IMR-90 (cell line): Measurements from ENCODE around the gene CDK10. TPM values are rescaled to one million over a fixed set of nuclear protein-coding genes. Genes with fewer than 3 reads are reported as not detected.

ENCODE experiments used
- ATAC-seq: fragments of 200-7000 bp; cut with Tn5 transposase; 2 replicates; pipeline ENCODE4 v1.9.1; 2020; ENCODE audit warnings: low read depth, mild to moderate bottlenecking, moderate library complexity
- BruUV-seq: library from RNA; stranded (reverse); fragments of 400-500 nt; replicated peaks from 2 replicates; lab custom pipeline; 2021; lab: Mats Ljungman, UMichigan
- CTCF ChIA-PET: fragments of 300-600 bp; formaldehyde crosslinking; extraction: SDS; loops from one replicate; lab custom pipeline; 2021; ENCODE audit warnings: antibody characterized with exemption; lab: Yijun Ruan, JAX
- POLR2A ChIA-PET: fragments of 300-600 bp; sonication (Branson Sonifier 250); formaldehyde crosslinking; loops from one replicate; lab custom pipeline; 2022; ENCODE audit warnings: antibody characterized with exemption; ENCODE audit not compliant: unreplicated experiment; lab: Charles Lee
- DNase-seq: peaks from one replicate; pipeline ENCODE4 v3.0.0; 2013
- H2AFZ ChIP-seq: replicated peaks from 2 replicates; pipeline ENCODE3; 2013; ENCODE audit warnings: low read length, mild to moderate bottlenecking; ENCODE audit not compliant: poor library complexity
- H2AK5ac ChIP-seq: 2 replicates; pipeline ENCODE4 v1.6.1; 2013; ENCODE audit warnings: low read depth, low read length, inconsistent platforms
- H2AK9ac ChIP-seq: replicated peaks from 2 replicates; pipeline ENCODE3; 2013; ENCODE audit warnings: mild to moderate bottlenecking, low read depth, low read length, moderate library complexity; ENCODE audit not compliant: poor library complexity
- H2BK120ac ChIP-seq: 2 replicates; pipeline ENCODE4 v1.6.1; 2013; ENCODE audit warnings: low read depth, low read length, inconsistent platforms
- H2BK15ac ChIP-seq: 3 replicates; pipeline ENCODE4 v1.6.1; 2013; ENCODE audit warnings: low read depth, low read length, inconsistent platforms
- H2BK20ac ChIP-seq: 2 replicates; pipeline ENCODE4 v1.6.1; 2013; ENCODE audit warnings: low read depth, mild to moderate bottlenecking, inconsistent platforms, low read length, moderate library complexity
- H2BK5ac ChIP-seq: 2 replicates; pipeline ENCODE4 v1.6.1; 2013; ENCODE audit warnings: mild to moderate bottlenecking, low read depth, low read length, inconsistent platforms; ENCODE audit not compliant: poor library complexity, severe bottlenecking
- H3K14ac ChIP-seq: replicated peaks from 2 replicates; pipeline ENCODE4 v1.6.1; 2013; ENCODE audit warnings: low read depth, low read length, inconsistent platforms
- H3K18ac ChIP-seq: 2 replicates; pipeline ENCODE4 v1.6.1; 2013; ENCODE audit warnings: low read depth, low read length, control low read depth
- H3K23ac ChIP-seq: 2 replicates; pipeline ENCODE4 v1.6.1; 2013; ENCODE audit warnings: low read depth, low read length, inconsistent platforms
- H3K27ac ChIP-seq: 2 replicates; pipeline ENCODE4 v1.5.1; 2013; ENCODE audit warnings: mild to moderate bottlenecking, control low read depth, low read length; ENCODE audit not compliant: insufficient read depth
- H3K27me3 ChIP-seq: 2 replicates; pipeline ENCODE4 v1.6.1; 2013; ENCODE audit warnings: low read length; ENCODE audit not compliant: control insufficient read depth, insufficient read depth
- H3K36me3 ChIP-seq: 2 replicates; pipeline ENCODE4 v1.6.1; 2013; ENCODE audit warnings: low read length, mixed read lengths; ENCODE audit not compliant: control insufficient read depth, insufficient read depth
- H3K4ac ChIP-seq: 2 replicates; pipeline ENCODE4 v1.6.1; 2013; ENCODE audit warnings: low read depth, low read length, inconsistent platforms
- H3K4me1 ChIP-seq: 2 replicates; pipeline ENCODE4 v1.6.1; 2013; ENCODE audit warnings: low read length, mixed read lengths; ENCODE audit not compliant: control insufficient read depth, insufficient read depth
- H3K4me2 ChIP-seq: 2 replicates; pipeline ENCODE4 v1.6.1; 2013; ENCODE audit warnings: low read depth, mild to moderate bottlenecking, control low read depth, low read length, moderate library complexity
- H3K4me3 ChIP-seq: 2 replicates; pipeline ENCODE4 v1.5.1; 2013; ENCODE audit warnings: low read depth, mild to moderate bottlenecking, control low read depth, low read length, moderate library complexity; ENCODE audit not compliant: insufficient read depth
- H3K56ac ChIP-seq: 2 replicates; pipeline ENCODE4 v1.6.1; 2013; ENCODE audit warnings: low read length, inconsistent platforms; ENCODE audit not compliant: insufficient read depth; ENCODE audit errors: extremely low read depth
- H3K79me1 ChIP-seq, 2 experiments: 2 replicates each; pipeline ENCODE4 v1.6.1; 2013; ENCODE audit warnings: low read length in 2 of 2, inconsistent platforms in 1 of 2, low read depth in 1 of 2
- H3K9ac ChIP-seq: 2 replicates; pipeline ENCODE4 v1.6.1; 2013; ENCODE audit warnings: low read depth, low read length, control low read depth
- H3K9me1 ChIP-seq: 2 replicates; pipeline ENCODE4 v1.6.1; 2013; ENCODE audit warnings: low read length, inconsistent platforms; ENCODE audit not compliant: insufficient read depth
- H3K9me3 ChIP-seq: 2 replicates; pipeline ENCODE4 v1.6.1; 2013; ENCODE audit warnings: low read length; ENCODE audit not compliant: control insufficient read depth, insufficient read depth
- H4K20me1 ChIP-seq: 2 replicates; pipeline ENCODE4 v1.6.1; 2013; ENCODE audit warnings: low read length, inconsistent platforms; ENCODE audit not compliant: insufficient read depth
- H4K5ac ChIP-seq: 2 replicates; pipeline ENCODE4 v1.6.1; 2013; ENCODE audit warnings: mild to moderate bottlenecking, low read depth, low read length, control low read depth
- H4K8ac ChIP-seq, 2 experiments: 2 replicates each; pipeline ENCODE4 v1.6.1; 2013; ENCODE audit warnings: low read depth in 2 of 2, low read length in 2 of 2, control low read depth in 1 of 2, inconsistent platforms in 1 of 2
- H4K91ac ChIP-seq: 2 replicates; pipeline ENCODE4 v1.6.1; 2013; ENCODE audit warnings: low read depth, low read length, inconsistent platforms; ENCODE audit not compliant: insufficient read depth
- BHLHE40 ChIP-seq: fragments of 150-350 bp; IDR thresholded peaks from 2 replicates; pipeline ENCODE4 v1.6.1; 2016; ENCODE audit warnings: mild to moderate bottlenecking, low read depth, low read length
- CHD1 ChIP-seq: IDR thresholded peaks from 2 replicates; pipeline ENCODE4 v1.6.1; 2012; ENCODE audit warnings: low read depth, low read length, improper control_type of control experiment
- ELK1 ChIP-seq: fragments of 150-350 bp; IDR thresholded peaks from 2 replicates; pipeline ENCODE4 v1.6.1; 2016; ENCODE audit warnings: low read depth, mild to moderate bottlenecking, low read length, moderate library complexity, borderline replicate concordance
- FOS ChIP-seq: fragments of 150-350 bp; IDR thresholded peaks from 2 replicates; pipeline ENCODE4 v1.6.1; 2016; ENCODE audit warnings: low read depth, low read length
- MAFK ChIP-seq: IDR thresholded peaks from 2 replicates; pipeline ENCODE4 v1.6.1; 2012; ENCODE audit warnings: low read depth, low read length, improper control_type of control experiment
- MAZ ChIP-seq: IDR thresholded peaks from 2 replicates; pipeline ENCODE4 v1.6.1; 2012; ENCODE audit warnings: low read depth, mild to moderate bottlenecking, low read length, improper control_type of control experiment, moderate library complexity, borderline replicate concordance
- MXI1 ChIP-seq: IDR thresholded peaks from 2 replicates; pipeline ENCODE4 v1.6.1; 2012; ENCODE audit warnings: low read depth, mild to moderate bottlenecking, low read length, moderate library complexity, borderline replicate concordance
- NFE2L2 ChIP-seq: fragments of 150-350 bp; IDR thresholded peaks from 2 replicates; pipeline ENCODE4 v1.6.1; 2016; ENCODE audit warnings: low read depth, mild to moderate bottlenecking, low read length
- POLR2A ChIP-seq: IDR thresholded peaks from 2 replicates; pipeline ENCODE4 v1.6.1; 2012; ENCODE audit warnings: mild to moderate bottlenecking, low read depth, low read length
- RAD21 ChIP-seq: IDR thresholded peaks from 2 replicates; pipeline ENCODE4 v1.6.1; 2012; ENCODE audit warnings: low read length, improper control_type of control experiment
- RCOR1 ChIP-seq: IDR thresholded peaks from 2 replicates; pipeline ENCODE4 v1.6.1; 2012; ENCODE audit warnings: mild to moderate bottlenecking, low read length, improper control_type of control experiment; ENCODE audit not compliant: insufficient replicate concordance
- RFX5 ChIP-seq: IDR thresholded peaks from 2 replicates; pipeline ENCODE4 v1.8.0; 2012; ENCODE audit warnings: low read depth, mild to moderate bottlenecking, low read length, moderate library complexity
- SMC3 ChIP-seq: fragments of 150-350 bp; IDR thresholded peaks from 2 replicates; pipeline ENCODE4 v1.6.1; 2016; ENCODE audit warnings: low read depth, mild to moderate bottlenecking, antibody characterized with exemption, low read length, moderate library complexity
- USF2 ChIP-seq: fragments of 150-350 bp; IDR thresholded peaks from 2 replicates; pipeline ENCODE4 v1.6.1; 2017; ENCODE audit warnings: mild to moderate bottlenecking, antibody characterized with exemption, low read length, low read depth
- WGBS, 2 experiments: methylation state at CpG; one replicate each; pipeline versions ENCODE4 v1.1.5 to v1.1.7; 2013; ENCODE audit warnings: missing lambda C conversion rate in 2 of 2; ENCODE audit not compliant: insufficient read length in 1 of 2; ENCODE audit errors: extremely low coverage in 2 of 2; 5-methylcytosine and 5-hydroxymethylcytosine counted together
- dilution Hi-C: fragments of 300-500 bp; cut with HindIII; formaldehyde crosslinking; loops from one replicate; pipeline ENCODE4 v1.14.3; 2018; ENCODE audit warnings: low sequenced_read_pairs; ENCODE audit not compliant: unreplicated experiment
- in situ Hi-C: fragments of 300-500 bp; cut with MboI; formaldehyde crosslinking; loops from 3 replicates; pipeline ENCODE4 v1.14.3; 2019; ENCODE audit warnings: low sequenced_read_pairs, inconsistent platforms, mixed read lengths
- intact Hi-C: fragments of 100-400 bp; cut with micrococcal nuclease; formaldehyde crosslinking; loops from 2 replicates; pipeline ENCODE4 v1.10.0; 2022
- polyA plus RNA-seq, 3 experiments: library from polyadenylated mRNA; depleted of rRNA; stranded (reverse); fragments of >200 nt; gene quantifications; 2 replicates each; pipeline ENCODE4 v1.2.3, GENCODE V29; 2012; ENCODE audit warnings: low replicate concordance in 1 of 3
- total RNA-seq: library from RNA; depleted of rRNA; stranded (reverse); fragments of >200 nt; gene quantifications from 2 replicates; pipeline ENCODE4 v1.2.3, GENCODE V29; 2012

CDK10 gene
- total and polyA plus RNA-seq, 2 of the 4 experiments (the other 2 are of a cell fraction), result 19.5 to 61.8 TPM

DNA sequence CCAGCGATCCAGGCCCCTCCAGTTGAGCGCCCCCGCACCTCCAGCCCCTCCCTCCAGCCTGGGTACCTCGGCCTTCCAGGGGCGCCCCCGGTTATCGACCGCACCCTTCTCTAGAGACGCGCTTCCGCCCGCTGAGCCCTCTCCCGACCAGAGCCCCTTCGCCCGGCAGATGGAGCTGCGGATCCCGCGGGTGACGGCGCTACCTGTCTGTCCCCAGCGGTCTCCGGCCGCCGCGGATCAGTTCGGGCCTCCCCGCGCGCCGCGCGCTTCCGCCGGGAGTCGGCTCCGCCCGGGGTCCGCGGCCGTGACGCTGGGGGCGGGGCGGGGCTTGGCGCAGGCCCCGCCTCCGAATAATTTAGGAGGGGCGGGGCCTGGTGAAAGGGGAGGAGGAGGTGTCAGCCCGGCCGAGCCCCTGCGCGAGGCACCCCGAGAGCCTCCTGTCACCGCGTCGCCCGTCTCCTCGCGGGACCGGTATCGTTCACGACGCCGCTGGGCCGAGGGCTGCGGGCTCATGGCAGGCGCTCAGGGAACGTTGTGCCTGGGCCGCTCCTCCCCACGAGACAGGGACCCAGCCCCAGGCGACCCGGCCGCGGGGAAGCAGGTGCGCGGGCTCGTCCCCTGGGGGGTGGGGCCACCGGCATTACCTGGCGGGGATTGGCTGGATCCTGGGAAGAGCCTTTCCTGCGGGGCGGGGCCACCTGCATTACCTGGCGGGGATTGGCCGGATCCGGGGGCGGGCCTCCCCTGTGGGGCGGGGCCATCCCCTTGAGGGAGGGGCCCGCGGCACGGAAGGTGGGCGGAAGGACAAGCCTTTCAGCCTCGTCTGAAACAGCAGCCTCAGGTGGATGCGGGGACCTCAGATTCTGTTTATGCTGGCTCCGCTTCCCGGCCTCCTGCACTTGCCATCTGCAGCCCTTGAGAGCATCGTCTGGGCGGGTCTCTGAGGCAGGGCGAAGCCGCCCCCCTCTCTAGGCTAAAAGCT, 15.2 kb downstream of the CDK10 start, which contains the start of gene SPATA2L:
Gene SPATA2L, minus strand, starts transcription at position 281 of the 982 bp plus-strand sequence. CDS start 473 bp downstream, outside the sequence.
- Histone ChIP-seq H3K14ac (peak within 1 kb of the TSS; percentile 10; the same call in 1 of the 2 replicates), H3K9me1 (no peaks in the 10 kb centered on the region), H3K4me2 (peak within 1 kb of the TSS; percentile 100), H3K4me3 (peak within 1 kb of the TSS; percentile 100), H3K79me1 (peaks cover 5 to 20% of the 10 kb centered on the region in 2 experiments; a peak in 2 of 4 replicates), H3K27me3 (no peaks in the 10 kb centered on the region), H3K56ac (no peak within 1 kb of the TSS), H3K9me3 (no peaks in the 10 kb centered on the region), H4K8ac (peak within 1 kb of the TSS in 1 of 2 experiments; percentile 71; a peak in 1 of 4 replicates), H3K4me1 (peaks cover 11% of the 10 kb centered on the region), H3K9ac (peak within 1 kb of the TSS; percentile 89), H2AK5ac (peak within 1 kb of the TSS; percentile 86), H2AK9ac (peak within 1 kb of the TSS; percentile 95), H3K36me3 (peaks cover 9% of the 10 kb centered on the region; the same call in 1 of the 2 replicates), H2BK120ac (no peak within 1 kb of the TSS), H2BK5ac (peak within 1 kb of the TSS; percentile 35), H2AFZ (peak within 1 kb of the TSS; percentile 99), H3K4ac (peak within 1 kb of the TSS; percentile 41; the same call in 1 of the 2 replicates), H4K5ac (no peak within 1 kb of the TSS; the same call in 1 of the 2 replicates), H3K23ac (no peak within 1 kb of the TSS), H3K27ac (peak within 1 kb of the TSS; percentile 64; the same call in 1 of the 2 replicates), H4K20me1 (peaks cover 21% of the 10 kb centered on the region), H2BK15ac (no peak within 1 kb of the TSS), H2BK20ac (no peak within 1 kb of the TSS), H4K91ac (no peak within 1 kb of the TSS), H3K18ac (0 out of 2 replicates have a peak within 1 kb of the TSS, but pooled peaks have one; percentile 63)
- 5% methylated on average over 22 of the region's 97 CpGs; no CpG with 5 or more reads in 1 of the 2 experiments for WGBS, 2 experiments
- no TSS peak for BruUV-seq
- POLR2A ChIA-PET, result no interaction called here
- intact Hi-C loops, result loop anchor here (2.0 kb wide), 2 partner anchors 91 to 159 kb away; no protein-coding TSS in a partner anchor
- ATAC-seq (peak; percentile 80), DNase-seq (peak; percentile 65)
- CTCF ChIA-PET, result interaction anchor here (3.2 kb wide), 1 partner anchor 159 kb away, joined by 19 read pairs; no protein-coding TSS in a partner anchor
- dilution Hi-C loops, result no loop called here
- in situ Hi-C loops, result no loop called here
- no peak for TF ChIP-seq FOS
- TF ChIP-seq ELK1, result no peak
- no peak for TF ChIP-seq RAD21
- 0 out of 2 replicates have a peak, but pooled peaks have one; percentile 14 for TF ChIP-seq SMC3
- TF ChIP-seq RCOR1, result no peak
- no peak for TF ChIP-seq USF2
- peak; percentile 78 for TF ChIP-seq POLR2A
- no peak for TF ChIP-seq CHD1
- no peak for TF ChIP-seq MAFK
- no peak for TF ChIP-seq NFE2L2
- peak; percentile 57; the same call in 1 of the 2 replicates for TF ChIP-seq MAZ
- no peak for TF ChIP-seq BHLHE40
- TF ChIP-seq MXI1, result 0 out of 2 replicates have a peak, but pooled peaks have one; percentile 24
- TF ChIP-seq RFX5, result no peak
